COLO829 (cell line): Measurements from ENCODE around the gene AIF1L.
"Not testable (repeated sequence)": the region's sequence is repeated elsewhere in the genome, so short reads cannot be mapped to it uniquely, and the experiment has no call there.

Experiments used
- DNase-seq: peaks from one replicate; pipeline ENCODE4 v3.0.0; 2012; ENCODE audit warnings: low spot score

The AIF1L gene

DNA sequence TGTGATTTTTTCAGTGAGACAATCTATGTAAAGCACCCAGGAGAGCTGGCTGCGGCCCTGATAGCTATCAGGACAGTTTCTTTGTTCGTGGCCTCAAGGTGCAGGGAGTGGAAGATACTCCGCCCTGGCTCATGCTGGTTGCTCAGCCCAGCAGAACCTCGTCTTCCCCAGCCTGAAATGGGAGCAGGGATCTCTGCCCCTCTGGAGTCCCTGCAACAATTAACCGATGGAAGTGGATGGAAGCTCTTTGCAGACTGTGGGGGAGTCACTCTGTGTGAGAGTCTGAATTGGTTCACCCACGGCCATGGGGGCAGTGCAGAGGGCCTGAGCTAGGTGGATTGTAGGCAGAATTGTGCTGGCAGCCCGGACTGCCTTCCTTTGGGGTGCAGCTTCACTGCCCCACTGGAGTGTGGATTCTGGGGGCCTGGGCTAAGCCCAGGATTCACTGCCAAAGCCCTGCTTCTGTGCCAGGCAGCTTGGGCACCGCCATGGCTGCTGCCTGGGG is 2.8 kb downstream of the AIF1L start:
- DNase-seq = no peak

DNA sequence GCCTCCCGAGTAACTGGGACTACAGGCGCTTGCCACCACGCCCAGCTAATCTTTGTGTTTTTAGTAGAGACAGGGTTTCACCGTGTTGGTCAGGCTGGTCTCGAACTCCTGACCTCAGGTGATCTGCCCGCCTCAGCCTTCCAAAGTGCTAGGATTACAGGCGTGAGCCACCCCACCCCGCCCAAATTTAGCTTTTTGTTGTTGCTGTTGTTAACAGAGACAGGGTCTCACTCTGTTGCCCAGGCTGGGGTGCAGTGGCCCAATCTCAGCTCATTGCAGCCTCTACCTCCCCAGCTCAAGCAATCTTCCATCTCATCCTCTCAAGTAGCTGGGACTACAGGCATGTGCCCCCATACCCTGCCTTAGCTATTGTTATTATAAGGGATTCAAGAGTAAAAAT is 3.5 kb downstream of the AIF1L start:
- not testable (repeated sequence) for DNase-seq

DNA sequence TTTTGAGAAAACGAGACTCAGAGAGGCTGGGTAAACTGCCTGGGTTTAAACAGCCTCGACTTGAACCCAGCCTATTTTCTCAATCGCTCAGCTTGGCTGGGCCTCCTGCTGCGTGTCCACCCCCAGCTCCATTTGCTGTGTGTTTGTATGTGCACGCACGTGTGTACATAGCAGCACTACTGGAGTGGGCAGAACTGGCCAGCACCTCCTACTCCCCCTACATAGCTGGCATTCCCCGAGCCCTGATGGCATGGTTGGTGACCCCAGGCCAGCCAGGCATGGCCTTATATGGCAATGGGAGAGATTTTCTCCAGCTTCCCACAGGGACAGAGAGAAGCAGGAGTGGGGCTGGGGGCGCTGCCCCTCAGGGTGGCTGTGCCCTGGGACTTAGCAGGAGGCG is 4.1 kb downstream of the AIF1L start:
- no peak for DNase-seq

DNA sequence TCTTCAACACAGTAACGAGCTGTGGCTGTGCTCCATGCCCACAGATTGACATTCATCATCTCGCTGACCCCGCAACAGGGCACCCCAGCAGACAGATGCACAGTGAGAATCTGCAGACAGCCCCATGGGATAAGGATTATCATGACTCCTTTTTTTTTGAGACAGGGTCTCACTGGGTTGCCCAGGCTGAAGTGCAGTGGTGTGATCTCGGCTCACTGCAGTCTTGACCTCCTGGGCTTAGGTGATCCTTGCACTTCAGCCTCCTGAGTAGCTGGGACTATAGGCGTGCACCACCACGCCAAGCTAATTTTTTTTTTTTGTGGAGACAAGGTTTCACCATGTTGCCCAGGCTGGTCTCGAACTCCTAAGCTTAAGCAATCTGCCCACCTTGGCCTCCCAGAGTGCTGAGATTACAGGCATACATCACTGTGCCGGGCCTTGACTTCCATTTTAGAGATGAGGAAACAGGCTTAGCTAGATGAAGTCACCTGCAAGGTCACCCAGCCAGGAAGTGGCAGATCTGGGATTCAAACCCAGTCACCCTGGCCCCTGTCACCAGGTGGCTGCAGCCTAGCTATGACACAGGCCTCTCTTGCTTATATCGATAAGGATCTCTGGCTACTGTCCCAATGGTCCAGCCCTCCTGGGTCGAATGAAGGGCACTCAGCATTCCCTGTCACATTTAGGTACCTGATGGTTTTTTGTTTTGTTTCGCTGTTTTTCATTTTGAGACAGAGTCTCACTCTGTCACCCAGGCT is 5.1 kb downstream of the AIF1L start:
- DNase-seq = no peak

DNA sequence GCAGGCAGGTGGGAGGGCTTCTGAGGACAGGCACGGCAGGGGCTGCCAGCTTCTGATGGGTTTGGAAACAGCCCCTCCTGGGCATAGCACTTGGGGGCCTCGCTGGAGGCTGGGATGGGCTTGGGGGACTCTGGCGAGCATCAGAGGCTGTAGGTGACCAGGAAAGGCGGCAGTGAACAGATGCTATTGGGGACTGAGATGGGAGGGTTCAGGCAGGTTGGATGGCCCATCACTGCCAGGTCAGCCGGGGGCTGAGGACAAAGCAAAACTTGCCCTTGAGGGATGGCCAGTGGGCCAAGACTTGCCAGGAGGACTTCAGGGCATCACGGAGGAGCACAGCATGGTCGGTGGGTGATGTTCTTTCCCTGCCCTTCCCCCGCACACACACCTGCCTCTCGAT is 6.7 kb downstream of the AIF1L start:
- DNase-seq = no peak

DNA sequence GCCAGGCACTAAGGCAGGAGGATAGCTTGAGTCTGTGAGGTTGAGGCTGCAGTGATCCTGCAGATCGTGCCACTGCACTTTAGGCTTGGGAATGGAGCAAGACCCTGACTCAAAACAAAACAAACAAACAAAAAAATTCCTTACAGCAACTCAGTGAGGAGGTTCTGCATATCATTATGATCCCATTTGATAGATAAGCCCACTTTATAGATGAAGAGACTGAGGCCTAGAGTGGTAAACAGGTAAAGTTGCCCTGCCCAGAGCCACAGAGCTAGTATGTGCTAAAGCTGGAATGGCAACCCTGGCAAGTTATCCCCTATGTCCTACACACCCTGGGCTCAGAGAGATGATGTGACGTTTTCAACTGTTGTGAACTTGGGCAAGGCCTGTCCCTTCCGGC is 7.2 kb downstream of the AIF1L start:
- DNase-seq = no peak

DNA sequence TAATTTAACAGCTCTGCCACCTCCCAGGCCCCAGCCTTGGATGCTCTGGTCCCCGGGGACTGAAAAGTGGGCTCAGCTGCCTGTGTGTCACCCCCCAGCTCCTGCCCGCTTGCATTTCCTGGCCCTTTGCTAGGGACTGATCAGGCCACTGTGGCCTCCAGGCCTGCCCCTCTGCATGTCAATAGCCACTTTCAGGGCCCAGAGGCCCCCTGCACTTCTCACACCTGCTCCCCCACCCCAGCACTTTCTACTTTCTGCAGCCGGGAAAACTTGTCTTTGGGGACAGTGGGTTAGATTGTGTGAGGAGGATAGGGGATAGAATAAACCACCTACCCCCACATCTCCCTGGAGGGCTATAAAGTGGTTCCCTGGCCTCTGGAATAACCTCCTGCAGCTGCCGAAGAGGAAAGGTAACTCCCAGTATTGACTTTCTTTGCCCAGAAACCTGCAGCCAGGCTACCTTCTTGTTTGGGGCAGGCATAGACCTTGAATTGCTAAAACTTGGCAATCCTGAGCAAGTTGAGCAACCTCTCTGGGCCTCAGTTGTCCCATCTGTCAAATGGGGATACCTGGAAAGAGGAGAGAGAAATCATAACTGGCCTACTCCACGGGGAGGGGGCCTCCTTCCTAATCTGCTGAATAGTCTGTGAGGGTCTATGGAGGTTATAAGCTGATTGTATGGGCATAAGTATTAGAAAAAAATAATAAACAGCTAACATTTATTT is 7.8 kb downstream of the AIF1L start:
- no peak for DNase-seq

DNA sequence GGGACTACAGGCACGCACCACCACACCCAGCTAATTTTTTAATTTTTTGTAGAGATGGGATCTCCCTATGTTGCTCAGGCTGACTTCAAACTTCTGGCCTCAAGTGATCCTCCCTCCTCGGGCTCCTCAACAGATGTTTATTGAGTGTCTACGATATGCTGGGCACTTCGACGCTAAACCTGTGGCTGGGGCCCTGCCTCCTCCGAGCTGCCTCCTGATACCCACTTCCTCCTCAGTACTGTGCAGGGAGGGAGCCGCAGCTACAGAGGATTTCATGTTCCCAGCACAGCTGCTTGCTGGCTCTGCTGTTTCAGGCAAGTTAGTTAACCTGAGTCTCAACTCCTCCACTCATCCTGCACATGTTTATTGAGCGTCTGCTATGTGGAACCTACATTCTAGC is 9.6 kb downstream of the AIF1L start:
- no peak for DNase-seq

DNA sequence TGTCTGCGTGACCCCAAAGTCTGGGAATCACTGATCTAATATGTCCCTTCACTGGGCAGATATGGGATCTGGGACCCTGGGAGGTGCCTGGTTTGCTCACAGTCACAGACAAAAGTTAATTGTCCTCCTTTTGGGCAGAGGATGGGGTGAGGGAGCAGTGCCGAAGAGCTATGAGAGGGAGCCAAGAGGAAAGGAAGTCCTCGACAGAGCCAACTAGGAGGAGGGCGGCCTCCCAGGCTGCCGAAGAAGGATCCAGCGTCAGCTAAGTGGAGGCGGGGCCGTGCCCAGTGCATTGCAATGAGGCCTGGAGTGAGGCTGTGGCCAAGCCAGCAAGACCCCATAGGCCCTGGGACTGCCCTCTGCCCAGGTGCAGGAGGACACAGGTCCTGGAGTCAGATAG is 11.4 kb downstream of the AIF1L start:
- no peak for DNase-seq

DNA sequence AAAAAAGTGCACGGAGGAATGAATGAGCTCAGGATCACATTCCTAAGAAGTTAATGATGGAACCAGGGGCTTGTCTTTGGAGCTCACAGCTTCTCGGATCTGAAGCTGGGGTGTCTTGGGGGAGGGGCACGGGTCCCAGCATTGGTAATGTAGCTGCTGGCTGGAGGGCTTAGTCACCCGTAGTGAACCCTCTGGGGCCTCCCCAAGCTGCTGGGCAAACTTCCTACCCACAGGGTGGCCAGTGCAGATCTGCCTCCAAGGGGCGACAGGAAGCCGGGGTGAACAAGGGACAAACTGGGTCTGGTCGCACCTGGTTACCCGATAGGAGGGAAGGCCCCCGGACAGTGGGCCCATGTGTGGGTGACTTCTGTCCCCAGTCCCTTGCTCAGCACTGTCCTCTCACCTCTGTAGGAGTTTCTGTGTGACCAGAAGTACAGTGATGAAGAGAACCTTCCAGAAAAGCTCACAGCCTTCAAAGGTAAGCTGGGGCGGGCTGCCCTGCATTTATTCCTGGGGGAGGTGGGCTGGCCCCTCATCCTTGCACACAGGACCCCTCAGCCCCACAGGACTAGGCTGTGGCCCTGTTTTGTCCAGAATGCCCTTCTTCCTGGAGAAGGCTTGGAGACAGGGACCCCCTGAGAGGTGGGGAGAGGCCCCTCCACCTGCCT is 15.0 kb downstream of the AIF1L start:
- DNase-seq = no peak

DNA sequence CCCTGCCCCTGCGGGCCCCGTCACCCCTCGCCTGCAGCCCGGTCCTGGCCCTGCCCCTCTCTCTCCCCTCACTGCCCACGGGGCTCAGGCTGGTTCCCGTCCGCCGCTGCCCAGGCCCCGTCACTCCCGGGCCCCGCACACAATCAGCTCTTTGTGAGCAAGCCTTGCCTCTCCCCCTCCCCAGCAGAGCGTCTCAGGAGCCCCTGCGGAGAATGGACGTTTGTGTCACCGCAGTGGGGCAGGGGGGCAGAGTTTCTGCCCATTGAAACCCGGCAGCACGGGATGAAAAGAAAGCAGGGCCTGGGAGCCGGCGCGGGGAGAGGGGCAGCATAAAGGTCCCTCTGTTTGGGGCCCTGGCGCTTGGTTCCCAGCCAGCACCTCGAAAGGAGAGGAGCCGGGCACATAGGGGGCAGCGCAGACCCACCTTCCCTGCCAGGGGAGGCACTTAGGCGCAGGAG is 15.6 kb downstream of the AIF1L start:
- peak; percentile 80 for DNase-seq

DNA sequence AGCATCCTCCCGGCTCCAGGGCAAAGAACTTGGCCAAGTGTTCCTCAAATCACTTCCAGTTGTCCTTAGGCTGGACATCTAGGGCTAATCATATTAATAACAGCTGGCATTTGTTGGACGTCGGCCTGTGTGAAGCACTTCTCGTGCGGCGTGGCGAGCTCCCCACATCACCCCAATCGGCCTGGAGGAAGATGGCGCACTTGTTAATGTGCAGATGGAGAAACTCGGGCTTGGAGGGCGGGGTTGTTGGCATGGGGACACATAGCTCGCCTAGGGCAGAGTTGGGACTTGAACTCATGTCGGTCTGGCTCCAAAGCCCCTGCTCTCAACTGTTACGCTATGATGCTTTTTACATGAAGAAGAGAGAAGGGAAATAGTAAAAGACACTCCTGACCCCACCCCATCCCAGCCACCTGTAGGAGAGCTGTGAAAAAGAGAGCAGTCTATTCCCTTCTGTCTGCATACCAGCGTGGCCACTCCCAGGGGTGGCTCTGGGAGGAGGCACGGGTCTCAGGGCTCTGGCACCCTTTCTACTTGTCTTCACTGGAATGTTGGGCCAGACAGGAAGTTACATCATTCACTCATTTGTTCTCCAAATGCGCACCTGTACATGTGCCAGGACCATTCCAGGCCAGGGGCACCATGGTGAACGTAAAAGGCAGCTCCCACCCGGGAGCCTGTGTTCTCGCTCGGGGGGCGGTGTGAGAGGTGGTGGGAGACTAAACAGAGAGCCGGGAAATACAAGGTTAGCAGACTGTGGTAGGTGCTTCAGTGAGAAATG is 16.2 kb downstream of the AIF1L start:
- DNase-seq = no peak

DNA sequence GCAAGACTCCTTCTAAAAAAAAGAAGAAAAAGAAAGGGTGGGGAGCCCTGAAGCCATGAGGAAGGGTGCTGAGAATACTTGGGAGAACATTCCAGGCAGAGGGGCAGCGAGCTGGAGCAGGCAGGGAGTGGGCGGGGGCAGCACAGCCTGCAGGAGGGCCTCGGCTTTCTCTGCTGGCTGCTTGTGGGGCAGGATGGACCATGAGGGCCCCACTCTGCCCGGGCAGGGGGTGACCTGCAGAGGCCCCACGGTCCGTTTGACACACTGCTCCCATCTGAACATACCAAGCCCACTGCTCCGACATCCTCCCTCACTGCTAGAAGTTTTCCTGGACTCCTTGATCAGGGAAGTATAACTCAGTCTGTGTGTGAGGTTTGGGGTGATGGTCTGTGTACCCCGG is 17.3 kb downstream of the AIF1L start:
- DNase-seq = no peak

DNA sequence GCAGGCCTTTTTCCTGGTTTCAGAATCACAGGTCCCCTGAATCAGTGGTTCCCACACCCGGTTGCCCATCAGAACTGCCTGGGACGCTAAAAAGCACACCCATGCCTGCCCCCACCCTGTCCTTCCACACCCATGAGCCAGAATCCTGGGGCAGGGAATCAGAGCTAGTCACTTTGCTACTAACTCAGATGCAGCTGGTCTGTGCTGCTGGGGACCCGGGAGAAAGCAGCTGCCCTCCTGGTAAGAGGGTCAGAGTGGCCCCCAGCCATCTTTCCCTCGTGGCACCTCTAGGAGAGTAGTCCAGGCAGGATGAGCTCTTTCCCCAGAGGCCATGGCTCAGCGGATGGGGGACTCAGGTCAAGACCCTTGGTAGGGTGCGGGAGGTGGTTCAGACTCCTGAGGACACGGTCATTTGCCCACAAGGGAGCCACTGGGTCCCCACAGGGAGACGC is 17.8 kb downstream of the AIF1L start:
- DNase-seq = no peak

DNA sequence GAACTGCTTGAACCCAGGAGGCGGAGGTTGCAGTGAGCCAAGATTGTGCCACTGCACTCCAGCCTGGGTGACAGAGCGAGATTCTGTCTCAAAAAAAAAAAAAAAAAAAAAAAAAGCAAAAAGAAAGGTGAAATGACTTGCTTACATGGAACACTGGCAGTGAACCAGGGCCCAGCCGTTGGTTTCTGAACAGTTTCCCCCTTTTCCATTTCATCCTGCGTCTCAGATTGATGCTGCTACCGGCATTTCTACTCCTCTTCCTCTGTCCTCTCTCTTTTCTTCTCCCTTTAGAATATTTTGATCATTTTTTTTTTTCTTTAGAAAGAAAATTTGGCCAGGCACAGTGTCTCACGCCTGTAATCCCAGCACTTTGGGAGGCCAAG is 19.0 kb downstream of the AIF1L start:
- not testable (repeated sequence) for DNase-seq

DNA sequence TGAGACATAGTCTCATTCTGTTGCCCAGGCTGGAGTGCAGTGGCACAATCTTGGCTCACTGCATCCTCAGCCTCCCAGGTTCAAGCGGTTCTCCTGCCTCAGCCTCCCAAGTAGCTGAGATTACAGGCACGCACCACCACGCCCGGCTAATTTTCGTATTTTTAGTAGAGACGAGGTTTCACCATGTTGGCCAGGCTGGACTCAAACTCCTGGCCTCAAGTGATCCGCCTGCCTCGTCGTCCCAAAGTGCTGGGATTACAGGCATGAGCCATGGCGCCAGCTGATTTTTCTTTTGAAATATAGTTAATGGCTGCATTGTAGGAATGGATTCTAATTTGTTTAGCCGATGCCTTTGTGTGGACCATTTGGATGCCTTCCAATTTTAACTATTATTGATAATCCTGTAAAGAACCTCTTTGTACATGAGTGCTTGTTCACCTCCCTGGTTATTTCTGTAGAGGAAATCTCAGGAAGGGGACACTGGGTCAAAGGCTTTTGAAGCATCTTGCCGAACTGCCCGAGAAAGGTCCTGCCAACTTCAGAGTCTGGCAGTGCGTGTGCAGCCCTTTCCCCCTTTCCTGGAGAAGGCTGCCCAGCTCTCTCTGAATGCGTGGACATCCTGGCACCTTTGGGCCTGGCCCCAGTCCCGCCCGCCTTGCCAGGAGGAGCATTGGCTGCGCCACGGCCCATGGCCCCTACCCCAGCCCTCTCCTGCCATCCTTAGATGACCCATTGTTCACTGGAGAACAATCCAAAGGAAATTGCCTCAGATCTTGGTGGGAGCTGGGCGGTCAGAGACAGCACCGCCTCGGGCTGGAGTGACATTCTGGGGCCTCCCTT is 20.2 kb downstream of the AIF1L start:
- DNase-seq = no peak

DNA sequence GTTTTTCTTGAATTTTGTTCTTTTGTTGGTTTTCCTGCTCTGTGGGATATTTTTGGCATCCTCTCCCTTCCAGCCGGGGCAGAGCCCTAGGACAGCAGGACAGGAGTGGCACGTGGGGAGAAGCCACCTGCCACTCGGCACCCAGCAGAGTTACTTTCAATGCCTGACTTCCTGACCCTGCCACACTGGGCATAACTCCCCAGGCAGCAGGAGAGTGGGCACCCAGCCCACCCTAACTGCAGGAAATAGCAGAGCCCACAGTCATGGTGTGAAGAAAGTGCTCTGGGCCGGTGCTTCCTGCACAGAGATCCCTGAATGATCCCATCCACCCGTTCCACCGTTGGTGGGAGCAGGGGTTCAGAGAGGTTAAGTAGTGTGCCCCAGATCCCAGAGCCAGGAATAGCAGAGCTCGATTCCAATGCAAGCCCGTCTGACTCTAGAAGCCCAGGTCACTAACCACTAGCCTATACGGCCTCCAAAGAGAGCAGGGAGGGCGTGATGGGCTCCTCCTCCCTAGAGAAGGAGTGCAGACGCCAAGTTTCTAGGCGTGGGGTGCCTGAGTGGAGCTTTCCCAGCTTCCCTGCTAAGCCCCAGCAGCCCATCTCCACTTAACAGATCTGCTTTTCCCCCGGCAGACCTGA is 20.9 kb downstream of the AIF1L start:
- DNase-seq = no peak

DNA sequence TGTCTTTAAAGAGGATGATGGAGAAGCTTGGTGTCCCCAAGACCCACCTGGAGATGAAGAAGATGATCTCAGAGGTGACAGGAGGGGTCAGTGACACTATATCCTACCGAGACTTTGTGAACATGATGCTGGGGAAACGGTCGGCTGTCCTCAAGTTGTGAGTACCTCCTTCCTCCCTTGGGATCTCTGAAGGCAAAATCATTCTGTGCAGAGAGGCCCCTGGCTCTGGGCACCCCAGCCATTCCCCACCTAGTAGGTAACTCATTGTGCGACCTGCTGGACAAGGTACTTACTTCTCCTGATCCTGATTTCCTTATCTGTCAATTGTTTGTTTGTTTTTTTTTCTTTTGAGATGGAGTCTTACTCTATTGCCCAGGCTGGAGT is 21.4 kb downstream of the AIF1L start:
- no peak for DNase-seq

DNA sequence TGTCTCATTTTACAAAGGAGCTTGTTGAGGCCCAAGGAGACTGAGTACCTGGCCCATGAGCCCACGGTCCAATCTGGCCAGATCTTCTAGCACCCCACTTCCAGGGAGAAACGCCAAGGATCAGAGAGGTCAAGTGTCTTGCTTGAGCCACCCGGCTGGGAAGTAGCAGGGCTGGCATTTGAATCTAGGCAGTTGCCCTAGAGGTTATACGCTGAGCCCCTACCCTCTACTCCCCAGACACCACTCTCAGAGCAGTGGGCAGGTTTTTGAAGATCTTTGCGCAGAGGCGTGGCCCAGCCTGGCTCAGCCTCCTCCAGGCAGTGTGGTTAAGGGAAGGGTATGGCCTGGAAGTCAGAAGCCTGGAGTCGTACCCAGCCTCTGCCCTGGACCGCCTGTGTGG is 23.3 kb downstream of the AIF1L start:
- no peak for DNase-seq

DNA sequence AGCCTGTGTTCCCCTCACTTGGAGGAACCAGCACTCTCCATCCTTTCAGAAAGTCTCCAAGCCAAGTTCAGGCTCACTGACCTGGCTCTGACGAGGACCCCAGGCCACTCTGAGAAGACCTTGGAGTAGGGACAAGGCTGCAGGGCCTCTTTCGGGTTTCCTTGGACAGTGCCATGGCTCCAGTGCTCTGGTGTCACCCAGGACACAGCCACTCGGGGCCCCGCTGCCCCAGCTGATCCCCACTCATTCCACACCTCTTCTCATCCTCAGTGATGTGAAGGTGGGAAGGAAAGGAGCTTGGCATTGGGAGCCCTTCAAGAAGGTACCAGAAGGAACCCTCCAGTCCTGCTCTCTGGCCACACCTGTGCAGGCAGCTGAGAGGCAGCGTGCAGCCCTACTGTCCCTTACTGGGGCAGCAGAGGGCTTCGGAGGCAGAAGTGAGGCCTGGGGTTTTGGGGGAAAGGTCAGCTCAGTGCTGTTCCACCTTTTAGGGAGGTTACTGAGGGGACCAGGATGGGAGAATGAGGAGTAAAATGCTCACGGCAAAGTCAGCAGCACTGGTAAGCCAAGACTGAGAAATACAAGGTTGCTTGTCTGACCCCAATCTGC is 24.4 kb downstream of the AIF1L start:
- DNase-seq = no peak
